ENCODE measurements around the gene CARS1. TPM values are rescaled to one million over a fixed set of nuclear protein-coding genes. Genes with fewer than 3 reads are reported as not detected.

Gene CARS1
- polyA plus RNA-seq, 1 experiment = 175 TPM

- Histone ChIP-seq H3K4me3 (ENCODE audit: low read depth, low read length) (no peak overlapping the region), H3K36me3 (ENCODE audit: control insufficient read depth, insufficient read depth, low read length) (peaks cover 1% of the 10 kb centered on the region; the same call in 1 of the 2 replicates), H3K27me3 (ENCODE audit: control insufficient read depth, insufficient read depth, low read length) (no peaks in the 10 kb centered on the region)
- no peak for TF ChIP-seq CTCF (IDR thresholded peaks at IDR 0.05; ENCODE audit: insufficient read depth, low read depth, low read length)
- CTCF ChIA-PET = interaction anchor here (0.9 to 1.2 kb wide), 4 partner anchors 9 to 457 kb away, joined by 3 to 4 read pairs (median 3); no protein-coding TSS in a partner anchor
- POLR2A ChIA-PET = no interaction called here
- no peak for DNase-seq (ENCODE audit: low read depth)
These were observed 69.1 kb downstream of the CARS1 start for GRCh38 chr11:2987881-2988861.

- Histone ChIP-seq H3K4me3 (ENCODE audit: low read depth, low read length) (no peak overlapping the region), H3K27me3 (ENCODE audit: control insufficient read depth, insufficient read depth, low read length) (no peaks in the 10 kb centered on the region), H3K36me3 (ENCODE audit: control insufficient read depth, insufficient read depth, low read length) (peaks cover 1% of the 10 kb centered on the region; the same call in 1 of the 2 replicates)
- TF ChIP-seq CTCF (IDR thresholded peaks at IDR 0.05; ENCODE audit: insufficient read depth, low read depth, low read length) = no peak
- ChIA-PET POLR2A (no interaction called here), CTCF (no interaction called here)
- DNase-seq (ENCODE audit: low read depth) = no peak
These were observed 73.3 kb downstream of the CARS1 start for GRCh38 chr11:2983908-2984307.

- no peak for TF ChIP-seq CTCF (IDR thresholded peaks at IDR 0.05; ENCODE audit: insufficient read depth, low read depth, low read length)
- Histone ChIP-seq H3K27me3 (ENCODE audit: control insufficient read depth, insufficient read depth, low read length) (no peaks in the 10 kb centered on the region), H3K36me3 (ENCODE audit: control insufficient read depth, insufficient read depth, low read length) (peaks cover under 1% of the 10 kb centered on the region; the same call in 1 of the 2 replicates), H3K4me3 (ENCODE audit: low read depth, low read length) (no peak overlapping the region)
- CTCF ChIA-PET = no interaction called here
- POLR2A ChIA-PET = no interaction called here
- no peak for DNase-seq (ENCODE audit: low read depth)
These were observed 75.0 kb downstream of the CARS1 start for GRCh38 chr11:2982214-2982613.

- no peak for DNase-seq (ENCODE audit: low read depth)
- Histone ChIP-seq H3K27me3 (ENCODE audit: control insufficient read depth, insufficient read depth, low read length) (no peaks in the 10 kb centered on the region), H3K36me3 (ENCODE audit: control insufficient read depth, insufficient read depth, low read length) (peaks cover 3% of the 10 kb centered on the region), H3K4me3 (ENCODE audit: low read depth, low read length) (no peak overlapping the region)
- ChIA-PET CTCF (no interaction called here), POLR2A (no interaction called here)
- no peak for TF ChIP-seq CTCF (IDR thresholded peaks at IDR 0.05; ENCODE audit: insufficient read depth, low read depth, low read length)
These were observed 76.1 kb downstream of the CARS1 start for GRCh38 chr11:2981130-2981529.

- TF ChIP-seq CTCF (IDR thresholded peaks at IDR 0.05; ENCODE audit: insufficient read depth, low read depth, low read length) = no peak
- POLR2A ChIA-PET = no interaction called here
- H3K27me3 ChIP-seq (ENCODE audit: control insufficient read depth, insufficient read depth, low read length) = no peaks in the 10 kb centered on the region
- H3K4me3 ChIP-seq (ENCODE audit: low read depth, low read length) = no peak overlapping the region
- H3K36me3 ChIP-seq (ENCODE audit: control insufficient read depth, insufficient read depth, low read length) = peaks cover 6% of the 10 kb centered on the region
- CTCF ChIA-PET = interaction anchor here (1.7 kb wide), 1 partner anchor 10 kb away, joined by 3 read pairs; no protein-coding TSS in a partner anchor
- DNase-seq (ENCODE audit: low read depth) = no peak
These were observed 76.9 kb downstream of the CARS1 start for GRCh38 chr11:2980168-2980840.

Data from BJ (cell line).